GM12891 (cell line): Measurements from ENCODE around the gene MAMDC2.

Experiments used
- PAX5 ChIP-seq: IDR thresholded peaks from 2 replicates; pipeline ENCODE4 v1.6.1; 2011; ENCODE audit warnings: low read length, moderate library complexity, mild to moderate bottlenecking; ENCODE audit not compliant: insufficient read depth, severe bottlenecking
- POLR2A ChIP-seq: IDR thresholded peaks from 2 replicates; pipeline ENCODE4 v1.6.1; 2011; ENCODE audit warnings: low read depth, low read length, control low read depth
- POLR2AphosphoS5 ChIP-seq: IDR thresholded peaks from 2 replicates; pipeline ENCODE4 v1.6.1; 2011; ENCODE audit warnings: low read depth, low read length, control low read depth
- POU2F2 ChIP-seq: IDR thresholded peaks from 2 replicates; pipeline ENCODE4 v1.6.1; 2011; ENCODE audit warnings: low read depth, mild to moderate bottlenecking, control low read depth, low read length, moderate library complexity
- SPI1 ChIP-seq: IDR thresholded peaks from 2 replicates; pipeline ENCODE4 v1.6.1; 2011; ENCODE audit warnings: low read depth, low read length, control low read depth
- TAF1 ChIP-seq: IDR thresholded peaks from 2 replicates; pipeline ENCODE4 v1.6.1; 2011; ENCODE audit warnings: low read depth, low read length, control low read depth

- TF ChIP-seq POLR2A (no peak), POLR2AphosphoS5 (no peak), TAF1 (no peak), PAX5 (peak; percentile 91), SPI1 (0 out of 2 replicates have a peak, but pooled peaks have one; percentile 14), POU2F2 (no peak)
Observed at GRCh38 chr9:70260606-70261005, 217.0 kb downstream of the MAMDC2 start.
